Hepatocyte (in vitro differentiated cells): Measurements from ENCODE around the gene ZBP1. TPM values are rescaled to one million over a fixed set of nuclear protein-coding genes. Genes with fewer than 3 reads are reported as not detected.

Source experiments
- DNase-seq: peaks from one replicate; pipeline ENCODE4 v3.0.0-alpha.2; 2016; ENCODE audit warnings: low spot score
- H2AFZ ChIP-seq: fragments of 200-600 bp; sonication (generic); 2 replicates; pipeline ENCODE4 v1.6.0; 2016; ENCODE audit warnings: antibody characterized with exemption, mild to moderate bottlenecking
- H3K27ac ChIP-seq: fragments of 200-600 bp; sonication (generic); 2 replicates; pipeline ENCODE4 v1.5.1; 2016; ENCODE audit warnings: mild to moderate bottlenecking
- H3K27me3 ChIP-seq: fragments of 200-600 bp; sonication (generic); 2 replicates; pipeline ENCODE4 v1.6.1; 2016
- H3K36me3 ChIP-seq: fragments of 200-600 bp; sonication (generic); replicated peaks from 2 replicates; pipeline ENCODE4 v1.5.1; 2016; ENCODE audit warnings: low read depth; ENCODE audit not compliant: insufficient read depth
- H3K4me1 ChIP-seq: fragments of 200-600 bp; sonication (generic); 2 replicates; pipeline ENCODE4 v1.5.1; 2016; ENCODE audit warnings: mild to moderate bottlenecking, moderate library complexity; ENCODE audit not compliant: insufficient read depth
- H3K4me2 ChIP-seq: fragments of 200-600 bp; sonication (generic); 2 replicates; pipeline ENCODE4 v1.6.0; 2016
- H3K4me3 ChIP-seq: fragments of 200-600 bp; sonication (generic); 2 replicates; pipeline ENCODE4 v1.5.1; 2016; ENCODE audit warnings: mild to moderate bottlenecking
- H3K79me2 ChIP-seq: fragments of 200-600 bp; sonication (generic); 2 replicates; pipeline ENCODE4 v1.6.0; 2017; ENCODE audit warnings: mild to moderate bottlenecking
- H3K9me2 ChIP-seq: fragments of 200-600 bp; sonication (generic); replicated peaks from 2 replicates; pipeline ENCODE4 v1.6.0; 2017; ENCODE audit warnings: mild to moderate bottlenecking; ENCODE audit not compliant: insufficient read depth
- H3K9me3 ChIP-seq: fragments of 200-600 bp; sonication (generic); 2 replicates; pipeline ENCODE4 v1.5.1; 2016; ENCODE audit warnings: low read depth, mild to moderate bottlenecking
- H4K20me1 ChIP-seq: fragments of 200-600 bp; sonication (generic); 2 replicates; pipeline ENCODE4 v1.6.0; 2016; ENCODE audit warnings: mild to moderate bottlenecking; ENCODE audit not compliant: insufficient read depth, poor library complexity, severe bottlenecking
- CTCF ChIP-seq: fragments of 200-600 bp; sonication (generic); IDR thresholded peaks from 2 replicates; pipeline ENCODE4 v1.5.1; 2016; ENCODE audit warnings: antibody characterized with exemption, mild to moderate bottlenecking; ENCODE audit not compliant: poor library complexity
- EZH2 ChIP-seq: fragments of 200-600 bp; sonication (generic); IDR thresholded peaks from 2 replicates; pipeline ENCODE4 v1.6.1; 2016; ENCODE audit warnings: antibody characterized with exemption, mild to moderate bottlenecking, borderline replicate concordance
- EZH2phosphoT487 ChIP-seq: fragments of 200-600 bp; sonication (generic); IDR thresholded peaks from one replicate; pipeline ENCODE4 v1.6.1; 2018; ENCODE audit warnings: antibody characterized with exemption, mild to moderate bottlenecking, low read depth, moderate library complexity; ENCODE audit not compliant: unreplicated experiment, severe bottlenecking
- WGBS: methylation state at CpG from one replicate; pipeline ENCODE4 v1.1.6; 2016; ENCODE audit warnings: low lambda C conversion rate; ENCODE audit errors: missing lambda C conversion rate; 5-methylcytosine and 5-hydroxymethylcytosine counted together
- polyA plus RNA-seq: library from polyadenylated mRNA; unstranded; fragments of >200 nt; fragmentation: Nextera tagmentation; extraction: Ambion mirVana; gene quantifications from 2 replicates; pipeline ENCODE4 v1.2.1, GENCODE V29; 2016
- total RNA-seq: library from RNA; depleted of rRNA; stranded (reverse); fragments of >200 nt; gene quantifications from 2 replicates; pipeline ENCODE4 v1.2.3, GENCODE V29; 2014

The ZBP1 gene
- total and polyA plus RNA-seq, 2 experiments from 2014 or later, result not detected

GRCh38 chr20:57587989-57588377 is 32.2 kb downstream of the ZBP1 start:
- H3K4me3 ChIP-seq, result no peak overlapping the region
- no peak for DNase-seq
- 84% methylated on average over 7 of the region's 7 CpGs for whole genome bisulfite sequencing
- H3K27ac ChIP-seq, result no peak overlapping the region
- TF ChIP-seq CTCF (no peak), EZH2 (no peak), EZH2phosphoT487 (no peak)
- no peak overlapping the region for H3K4me2 ChIP-seq
- H4K20me1 ChIP-seq, result no peaks in the 10 kb centered on the region
- H3K4me1 ChIP-seq, result peaks cover 13% of the 10 kb centered on the region
- H3K36me3 ChIP-seq, result no peaks in the 10 kb centered on the region
- no peak overlapping the region for H2AFZ ChIP-seq
- H3K9me3 ChIP-seq, result no peaks in the 10 kb centered on the region
- H3K27me3 ChIP-seq, result no peaks in the 10 kb centered on the region
- H3K9me2 ChIP-seq, result no peaks in the 10 kb centered on the region
- no peaks in the 10 kb centered on the region for H3K79me2 ChIP-seq

GRCh38 chr20:57587278-57587988 is 32.8 kb downstream of the ZBP1 start:
- Histone ChIP-seq H3K79me2 (no peaks in the 10 kb centered on the region), H3K9me2 (no peaks in the 10 kb centered on the region), H4K20me1 (no peaks in the 10 kb centered on the region), H3K4me2 (no peak overlapping the region), H3K27ac (no peak overlapping the region), H3K4me3 (no peak overlapping the region), H3K4me1 (peaks cover 13% of the 10 kb centered on the region), H3K9me3 (no peaks in the 10 kb centered on the region), H3K27me3 (no peaks in the 10 kb centered on the region), H2AFZ (no peak overlapping the region), H3K36me3 (no peaks in the 10 kb centered on the region)
- whole genome bisulfite sequencing, result 98% methylated on average over 4 of the region's 4 CpGs
- no peak for DNase-seq
- TF ChIP-seq EZH2phosphoT487, result no peak

GRCh38 chr20:57586943-57587277 is 33.3 kb downstream of the ZBP1 start:
- Histone ChIP-seq H3K9me3 (no peaks in the 10 kb centered on the region), H3K9me2 (no peaks in the 10 kb centered on the region), H4K20me1 (no peaks in the 10 kb centered on the region), H3K27me3 (no peaks in the 10 kb centered on the region), H3K4me1 (peaks cover 16% of the 10 kb centered on the region), H3K4me2 (no peak overlapping the region), H3K27ac (no peak overlapping the region), H3K79me2 (no peaks in the 10 kb centered on the region), H3K36me3 (no peaks in the 10 kb centered on the region), H3K4me3 (no peak overlapping the region), H2AFZ (no peak overlapping the region)
- WGBS, result 85% methylated on average over 10 of the region's 10 CpGs
- no peak for DNase-seq
- TF ChIP-seq EZH2phosphoT487, result no peak
- no peak for TF ChIP-seq EZH2
- TF ChIP-seq CTCF, result no peak

GRCh38 chr20:57586370-57586793 is 33.8 kb downstream of the ZBP1 start:
- TF ChIP-seq EZH2phosphoT487 (no peak), EZH2 (no peak), CTCF (no peak)
- Histone ChIP-seq H4K20me1 (no peaks in the 10 kb centered on the region), H2AFZ (no peak overlapping the region), H3K27ac (no peak overlapping the region), H3K9me2 (no peaks in the 10 kb centered on the region), H3K4me2 (no peak overlapping the region), H3K36me3 (no peaks in the 10 kb centered on the region), H3K4me1 (peaks cover 21% of the 10 kb centered on the region), H3K4me3 (no peak overlapping the region), H3K27me3 (no peaks in the 10 kb centered on the region), H3K79me2 (no peaks in the 10 kb centered on the region), H3K9me3 (no peaks in the 10 kb centered on the region)
- DNase-seq, result peak; percentile 80
- 40% methylated on average over 8 of the region's 8 CpGs for WGBS
